GM12878 (cell line): ENCODE measurements around the gene DNAH1. TPM values are rescaled to one million over a fixed set of nuclear protein-coding genes. Genes with fewer than 3 reads are reported as not detected.

Experiments used
- CHD4 ChIP-seq: fragments of 200-600 bp; sonication (generic); IDR thresholded peaks from 2 replicates; pipeline ENCODE4 v1.6.1; 2016; ENCODE audit warnings: mild to moderate bottlenecking
- FOS ChIP-seq: IDR thresholded peaks from 3 replicates; pipeline ENCODE4 v1.6.1; 2011; ENCODE audit warnings: borderline replicate concordance; ENCODE audit not compliant: insufficient read length; ENCODE audit errors: extremely low read depth
- FOXK2 ChIP-seq: fragments of 450-650 bp; IDR thresholded peaks from 2 replicates; pipeline ENCODE4 v1.6.1; 2017; ENCODE audit warnings: mild to moderate bottlenecking, moderate library complexity
- HCFC1 ChIP-seq: fragments of 150-350 bp; IDR thresholded peaks from 2 replicates; pipeline ENCODE4 v1.6.1; 2014; ENCODE audit warnings: low read length
- IRF3 ChIP-seq: fragments of 450-650 bp; IDR thresholded peaks from 2 replicates; pipeline ENCODE4 v1.6.1; 2014; ENCODE audit warnings: mild to moderate bottlenecking
- JUND ChIP-seq: IDR thresholded peaks from 2 replicates; pipeline ENCODE4 v1.6.1; 2012; ENCODE audit warnings: low read depth, mild to moderate bottlenecking, low read length, improper control_type of control experiment, moderate library complexity
- KDM1A ChIP-seq: fragments of 200-600 bp; sonication (generic); IDR thresholded peaks from 2 replicates; pipeline ENCODE4 v1.6.1; 2016; ENCODE audit warnings: borderline replicate concordance
- KLF5 ChIP-seq: fragments of 450-650 bp; IDR thresholded peaks from 2 replicates; pipeline ENCODE4 v1.6.1; 2014; ENCODE audit warnings: mild to moderate bottlenecking; ENCODE audit not compliant: partially characterized antibody
- MTA3 ChIP-seq: IDR thresholded peaks from 2 replicates; pipeline ENCODE4 v1.6.1; 2012; ENCODE audit warnings: low read length, inconsistent platforms, borderline replicate concordance
- MYC ChIP-seq: IDR thresholded peaks from 2 replicates; pipeline ENCODE4 v1.6.1; 2011; ENCODE audit warnings: mild to moderate bottlenecking, low read length, moderate library complexity, inconsistent platforms; ENCODE audit not compliant: insufficient read depth, insufficient replicate concordance, insufficient read length, severe bottlenecking
- NFXL1 ChIP-seq: fragments of 450-650 bp; IDR thresholded peaks from 2 replicates; pipeline ENCODE4 v1.6.1; 2017; ENCODE audit warnings: antibody characterized with exemption, mild to moderate bottlenecking, borderline replicate concordance
- NFYA ChIP-seq: IDR thresholded peaks from 2 replicates; pipeline ENCODE4 v1.6.1; 2011; ENCODE audit warnings: low read depth, mild to moderate bottlenecking, low read length, improper control_type of control experiment, borderline replicate concordance
- PML ChIP-seq: IDR thresholded peaks from 2 replicates; pipeline ENCODE4 v1.6.1; 2012; ENCODE audit warnings: low read length, inconsistent platforms
- PRDM15 ChIP-seq: fragments of 450-650 bp; formaldehyde crosslinking; IDR thresholded peaks from 2 replicates; pipeline ENCODE4 v1.4.0; 2020; ENCODE audit warnings: mild to moderate bottlenecking, moderate library complexity
- RB1 ChIP-seq: fragments of 450-650 bp; formaldehyde crosslinking; IDR thresholded peaks from 2 replicates; pipeline ENCODE4 v1.6.1; 2017; ENCODE audit warnings: mild to moderate bottlenecking, borderline replicate concordance
- RCOR1 ChIP-seq: conservative IDR thresholded peaks from 2 replicates; pipeline ENCODE4 v1.6.1; 2012; ENCODE audit warnings: low read depth, low read length, improper control_type of control experiment
- RELB ChIP-seq: fragments of 450-650 bp; IDR thresholded peaks from 2 replicates; pipeline ENCODE4 v1.6.1; 2017; ENCODE audit warnings: low read depth, mild to moderate bottlenecking, moderate library complexity
- SMARCA5 ChIP-seq: fragments of 450-650 bp; IDR thresholded peaks from 2 replicates; pipeline ENCODE4 v1.6.1; 2017; ENCODE audit warnings: mild to moderate bottlenecking
- SREBF1 ChIP-seq: IDR thresholded peaks from 2 replicates; pipeline ENCODE4 v1.6.1; 2012; ENCODE audit warnings: mild to moderate bottlenecking, low read length
- STAT1 ChIP-seq: fragments of 450-650 bp; conservative IDR thresholded peaks from 2 replicates; pipeline ENCODE4 v1.6.1; 2014; ENCODE audit warnings: antibody characterized with exemption, mild to moderate bottlenecking
- TCF7 ChIP-seq: IDR thresholded peaks from 2 replicates; pipeline ENCODE4 v1.6.1; 2014; ENCODE audit warnings: antibody characterized with exemption, borderline replicate concordance
- ZBTB11 ChIP-seq: fragments of 450-650 bp; formaldehyde crosslinking; IDR thresholded peaks from 2 replicates; pipeline ENCODE4 v1.5.0; 2022; ENCODE audit warnings: mild to moderate bottlenecking, missing genetic modification characterization
- ZNF24 ChIP-seq: fragments of 450-650 bp; IDR thresholded peaks from 2 replicates; pipeline ENCODE4 v1.6.1; 2017; ENCODE audit warnings: antibody characterized with exemption, mild to moderate bottlenecking
- polyA plus RNA-seq, 11 experiments: library from polyadenylated mRNA; depleted of rRNA in 4 of 11; unstranded in 6 of 11; stranded (reverse) in 5 of 11; fragments of >200 nt; fragmentation: Nextera tagmentation in 4 of 11; fragmentation: Illumina TruSeq in 1 of 11; extraction: Ambion mirVana in 4 of 11; extraction: Trizol in 1 of 11; gene quantifications; 1 replicate in 1 of 11; 2 replicates in 10 of 11; pipeline versions ENCODE4 v1.2.1 to v1.2.3, GENCODE V29; 2011 to 2016; ENCODE audit warnings: inconsistent platforms in 2 of 11, missing spikeins in 2 of 11, low read depth in 1 of 11
- total RNA-seq, 4 experiments: library from RNA; depleted of rRNA in 3 of 4; stranded (reverse); fragments of >200 nt in 3 of 4; fragmentation: Illumina TruSeq in 1 of 4; extraction: Trizol in 1 of 4; gene quantifications; 2 replicates each; pipeline versions ENCODE4 v1.2.1 to v1.2.3, GENCODE V29; 2013 to 2021

DNAH1 gene
- total and polyA plus RNA-seq, 10 of the 15 experiments (the other 5 are each of a cell fraction or from before 2014, with no cell fraction given), result 0.31 to 5.8 (median 2.7) TPM

- no peak for TF ChIP-seq IRF3
- TF ChIP-seq STAT1, result no peak
- peak; percentile 19; the same call in 1 of the 2 replicates for TF ChIP-seq RB1
- no peak for TF ChIP-seq PRDM15
- no peak for TF ChIP-seq FOXK2
- no peak for TF ChIP-seq RCOR1
- no peak for TF ChIP-seq FOS
- no peak for TF ChIP-seq ZBTB11
- TF ChIP-seq JUND, result 0 out of 2 replicates have a peak, but pooled peaks have one; percentile 45
- peak; percentile 87 for TF ChIP-seq PML
- 0 out of 2 replicates have a peak, but pooled peaks have one; percentile 6 for TF ChIP-seq ZNF24
- no peak for TF ChIP-seq MYC
- no peak for TF ChIP-seq KLF5
- no peak for TF ChIP-seq SREBF1
- 0 out of 2 replicates have a peak, but pooled peaks have one; percentile 48 for TF ChIP-seq RELB
- TF ChIP-seq TCF7, result no peak
- no peak for TF ChIP-seq HCFC1
- TF ChIP-seq KDM1A, result no peak
- no peak for TF ChIP-seq NFXL1
- TF ChIP-seq NFYA, result no peak
- no peak for TF ChIP-seq CHD4
- TF ChIP-seq MTA3, result no peak
- no peak for TF ChIP-seq SMARCA5
These were observed 37.5 kb upstream of the DNAH1 start, which contains the start of gene WDR82 (continued) for GRCh38 chr3:52278510-52279069.
